ENCODE results near the gene FCER2. TPM values are rescaled to one million over a fixed set of nuclear protein-coding genes. Genes with fewer than 3 reads are reported as not detected.

The FCER2 gene, protein sequence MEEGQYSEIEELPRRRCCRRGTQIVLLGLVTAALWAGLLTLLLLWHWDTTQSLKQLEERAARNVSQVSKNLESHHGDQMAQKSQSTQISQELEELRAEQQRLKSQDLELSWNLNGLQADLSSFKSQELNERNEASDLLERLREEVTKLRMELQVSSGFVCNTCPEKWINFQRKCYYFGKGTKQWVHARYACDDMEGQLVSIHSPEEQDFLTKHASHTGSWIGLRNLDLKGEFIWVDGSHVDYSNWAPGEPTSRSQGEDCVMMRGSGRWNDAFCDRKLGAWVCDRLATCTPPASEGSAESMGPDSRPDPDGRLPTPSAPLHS
- polyA plus RNA-seq (2011; rRNA removed) = not detected in 2 replicates
- not detected in 2 replicates for polyA minus RNA-seq (2011; rRNA and poly(A)+ RNA removed)

DNA sequence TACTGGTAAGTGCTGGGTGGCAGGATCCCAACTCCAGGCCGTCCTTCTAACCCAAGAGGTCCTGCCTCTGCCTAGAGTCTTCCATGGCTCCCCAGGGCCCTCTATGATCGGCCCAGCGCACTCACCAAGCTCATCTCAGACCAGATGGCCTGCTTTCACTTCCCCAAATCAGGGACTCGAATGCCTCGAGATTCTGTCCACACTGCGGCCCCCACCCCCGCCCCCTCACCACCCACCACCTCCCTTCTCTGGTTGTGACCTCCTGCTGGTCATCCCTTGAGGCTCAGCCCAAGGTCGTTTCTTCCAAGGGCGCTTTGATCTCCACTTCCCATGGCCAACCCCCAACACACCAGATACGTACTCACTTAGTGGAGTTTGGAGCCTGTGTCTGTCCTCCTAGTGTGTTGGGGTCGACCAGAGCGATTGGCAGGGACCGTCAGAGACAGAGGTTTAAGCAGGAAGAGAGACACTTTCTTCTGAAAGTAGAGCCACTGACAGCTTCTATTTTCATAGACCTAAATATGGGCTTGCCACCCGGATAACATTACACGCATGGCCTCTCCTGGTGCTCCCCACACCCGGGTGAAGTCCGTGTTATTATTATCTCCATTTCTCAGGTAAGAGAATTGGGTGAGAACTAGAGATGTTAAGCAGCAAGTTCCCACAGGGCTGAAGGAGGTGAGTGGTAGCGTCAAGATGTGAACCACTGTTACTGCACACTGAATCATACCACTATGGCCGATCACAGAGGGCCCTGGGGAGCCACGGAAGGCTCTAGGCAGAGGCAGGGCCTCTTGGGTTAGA, at the start of gene FCER2:
Gene FCER2 (minus strand): TSS at position 478 of the 804 bp plus-strand sequence. CDS start 2,371 bp downstream, outside the sequence.
- peaks cover 4% of the 10 kb centered on the region for H3K27me3 ChIP-seq (ENCODE audit: control insufficient read depth, insufficient read depth, low read length)
- H3K9me3 ChIP-seq (ENCODE audit: control insufficient read depth, insufficient read depth, low read length) = no peaks in the 10 kb centered on the region
- no peak within 1 kb of the TSS for H3K27ac ChIP-seq (ENCODE audit: low read depth, low read length)
- TF ChIP-seq CTCF (IDR thresholded peaks at IDR 0.05; ENCODE audit: low read depth, low read length) = no peak
- no peak within 1 kb of the TSS for H3K4me3 ChIP-seq (ENCODE audit: low read depth, low read length)
- DNase-seq (ENCODE audit: low read depth, low spot score) = no peak
- ChIA-PET CTCF (interaction anchor here (1.3 kb wide), 1 partner anchor 21 kb away, joined by 3 read pairs; the partner anchor contains the start of gene TRAPPC5), POLR2A (no interaction called here)

GRCh38 chr19:7751157-7751783, 49.3 kb upstream of the FCER2 start:
- H3K9me3 ChIP-seq (ENCODE audit: control insufficient read depth, insufficient read depth, low read length) = peaks cover 3% of the 10 kb centered on the region; the same call in 1 of the 2 replicates
- no peak for TF ChIP-seq CTCF (IDR thresholded peaks at IDR 0.05; ENCODE audit: low read depth, low read length)
- H3K27ac ChIP-seq (ENCODE audit: low read depth, low read length) = no peak overlapping the region
- ChIA-PET POLR2A (no interaction called here), CTCF (no interaction called here)
- H3K4me3 ChIP-seq (ENCODE audit: low read depth, low read length) = no peak overlapping the region
- H3K27me3 ChIP-seq (ENCODE audit: control insufficient read depth, insufficient read depth, low read length) = no peaks in the 10 kb centered on the region
- DNase-seq (ENCODE audit: low read depth, low spot score) = no peak

DNA sequence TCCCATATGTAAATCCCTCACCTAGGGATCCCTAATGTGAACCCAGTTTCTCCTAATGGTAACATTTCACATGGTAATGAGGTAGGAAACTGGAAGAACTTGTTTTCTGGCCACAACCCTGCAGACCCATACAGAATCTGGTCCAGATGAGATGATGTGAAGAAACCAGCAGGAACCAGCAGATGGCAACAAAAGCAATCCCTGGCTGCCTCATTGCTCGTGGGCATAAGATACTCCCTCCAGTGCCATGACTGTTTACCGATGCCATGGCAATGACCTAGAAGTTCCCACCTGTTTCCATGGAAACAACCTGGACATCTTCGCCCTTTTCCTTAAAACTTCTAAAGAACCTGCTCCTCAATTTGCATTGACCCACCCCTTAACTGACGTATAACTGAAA, 46.8 kb upstream of the FCER2 start:
- CTCF ChIA-PET = no interaction called here
- POLR2A ChIA-PET = no interaction called here
- no peak overlapping the region for H3K4me3 ChIP-seq (ENCODE audit: low read depth, low read length)

GRCh38 chr19:7748171-7748570, 46.2 kb upstream of the FCER2 start:
- DNase-seq (ENCODE audit: low read depth, low spot score) = no peak
- Histone ChIP-seq H3K9me3 (ENCODE audit: control insufficient read depth, insufficient read depth, low read length) (no peaks in the 10 kb centered on the region), H3K4me3 (ENCODE audit: low read depth, low read length) (no peak overlapping the region), H3K27ac (ENCODE audit: low read depth, low read length) (no peak overlapping the region), H3K27me3 (ENCODE audit: control insufficient read depth, insufficient read depth, low read length) (no peaks in the 10 kb centered on the region)
- ChIA-PET POLR2A (no interaction called here), CTCF (interaction anchor here (0.9 kb wide), 1 partner anchor 96 kb away, joined by 3 read pairs; no protein-coding TSS in a partner anchor)
- TF ChIP-seq CTCF (IDR thresholded peaks at IDR 0.05; ENCODE audit: low read depth, low read length) = no peak

More for the DNA sequence above, 46.8 kb upstream of the FCER2 start:
- Histone ChIP-seq H3K27ac (ENCODE audit: low read depth, low read length) (no peak overlapping the region), H3K27me3 (ENCODE audit: control insufficient read depth, insufficient read depth, low read length) (no peaks in the 10 kb centered on the region), H3K9me3 (ENCODE audit: control insufficient read depth, insufficient read depth, low read length) (no peaks in the 10 kb centered on the region)
- no peak for DNase-seq (ENCODE audit: low read depth, low spot score)
- peak; percentile 12; the same call in 1 of the 2 replicates for TF ChIP-seq CTCF (IDR thresholded peaks at IDR 0.05; ENCODE audit: low read depth, low read length)
